HG03196 (cell line): ENCODE measurements around the gene ASB2.
A peak's percentile ranks its signal among the peaks of the same experiment; 100 is the strongest.

Experiments
- ATAC-seq: cut with Tn5 transposase; IDR thresholded peaks from one replicate; pipeline ENCODE4 v1.9.1; 2021; ENCODE audit not compliant: unreplicated experiment

Gene ASB2

GRCh38 chr14:93980456-93981201, 4.3 kb upstream of the ASB2 start:
- ATAC-seq, result no peak

GRCh38 chr14:93978735-93979134, 2.4 kb upstream of the ASB2 start:
- ATAC-seq, result no peak

GRCh38 chr14:93977790-93978581, 1.6 kb upstream of the ASB2 start:
- peak; percentile 51 for ATAC-seq

DNA sequence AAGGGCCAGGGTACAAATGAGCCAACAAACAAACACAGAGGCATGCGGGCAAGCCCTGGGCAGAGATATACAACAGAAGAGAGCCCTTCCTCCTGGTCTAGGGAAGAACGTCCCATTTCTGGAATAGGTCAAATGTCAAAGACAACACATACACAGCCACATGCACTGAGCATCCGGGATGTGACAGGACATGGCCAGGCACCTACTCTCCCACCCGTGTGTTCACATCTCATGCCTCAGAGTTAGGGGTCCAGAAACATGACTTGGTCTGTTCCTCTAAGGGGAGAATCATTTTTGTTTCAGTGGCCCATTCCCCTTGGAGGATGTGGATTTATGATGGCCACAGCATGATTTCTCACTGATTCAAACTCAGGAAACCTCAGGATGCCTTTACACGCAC, 801 bp upstream of the ASB2 start:
- ATAC-seq, result no peak

DNA sequence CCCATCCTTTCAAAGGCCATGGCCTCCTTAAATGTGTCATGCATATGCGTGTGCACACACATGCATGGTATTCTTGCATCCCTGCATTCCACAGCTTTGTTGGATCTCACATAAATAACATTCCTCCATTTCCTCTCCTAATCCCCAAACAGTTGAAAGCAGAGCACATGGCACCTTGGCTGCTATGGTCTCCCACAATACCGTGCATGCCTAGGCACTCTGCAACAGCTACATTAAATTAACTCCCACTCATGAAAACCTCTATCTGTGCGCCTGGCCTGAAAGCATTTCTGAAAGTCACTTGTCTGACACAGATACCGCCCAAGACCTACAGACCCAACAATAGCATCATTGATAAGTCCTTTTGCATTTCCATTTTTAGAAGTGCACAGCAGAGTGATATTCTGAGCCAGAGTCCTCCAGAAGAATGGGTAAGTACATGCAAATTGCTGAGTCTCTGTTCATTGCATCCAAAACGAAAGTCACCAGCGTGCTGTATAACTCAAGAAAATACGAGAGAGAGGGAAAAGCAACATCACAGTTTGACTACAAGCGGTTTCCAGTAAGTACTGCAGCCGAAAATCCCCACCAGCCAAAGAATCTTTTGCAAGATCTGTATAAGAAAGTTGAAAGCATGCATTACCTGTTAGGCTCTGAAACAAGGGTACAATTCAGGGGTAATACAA, 436 bp downstream of the ASB2 start:
- ATAC-seq, result peak; percentile 57

GRCh38 chr14:93974833-93975232, 1.5 kb downstream of the ASB2 start:
- no peak for ATAC-seq

- ATAC-seq, result no peak
Observed at GRCh38 chr14:93974299-93974698, 2.1 kb downstream of the ASB2 start.

DNA sequence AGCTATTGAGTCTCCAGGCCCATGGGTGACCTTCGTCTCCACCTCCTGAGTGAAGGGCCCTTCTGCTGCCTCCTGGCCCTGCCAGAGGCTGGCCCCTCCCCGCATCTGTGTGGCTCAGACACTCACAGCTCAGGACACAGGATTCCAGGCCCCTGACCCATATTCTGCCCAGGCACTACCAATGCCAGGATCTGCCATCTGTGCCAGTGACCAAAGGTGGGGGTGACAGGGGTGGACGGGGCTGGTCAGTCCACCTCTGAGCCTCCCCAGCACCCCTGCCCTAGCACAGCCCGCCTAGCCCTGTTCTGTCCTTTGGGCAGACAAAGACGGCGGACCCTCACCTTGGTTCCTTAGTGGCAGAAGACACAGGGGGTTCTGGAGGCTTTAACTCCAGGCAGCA, 2.8 kb downstream of the ASB2 start:
- ATAC-seq, result no peak

GRCh38 chr14:93972618-93973205, 3.7 kb downstream of the ASB2 start:
- no peak for ATAC-seq

DNA sequence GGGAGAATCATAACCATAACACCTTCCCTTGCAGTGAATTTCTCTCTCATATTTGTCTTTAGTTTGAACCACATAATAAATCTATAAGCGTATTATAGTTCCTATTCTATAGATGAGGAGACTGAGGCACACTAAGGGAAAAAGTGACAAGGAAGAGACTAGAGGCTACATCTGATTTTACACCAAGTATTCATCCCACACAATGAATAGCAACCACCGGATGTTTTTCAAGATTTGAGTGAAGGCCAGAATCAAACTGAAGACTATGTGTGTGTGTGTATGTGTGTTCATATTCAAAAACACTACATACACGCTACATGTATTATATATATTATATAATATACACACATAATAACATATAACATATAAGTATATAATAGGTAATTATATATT, 4.7 kb downstream of the ASB2 start:
- no peak for ATAC-seq

DNA sequence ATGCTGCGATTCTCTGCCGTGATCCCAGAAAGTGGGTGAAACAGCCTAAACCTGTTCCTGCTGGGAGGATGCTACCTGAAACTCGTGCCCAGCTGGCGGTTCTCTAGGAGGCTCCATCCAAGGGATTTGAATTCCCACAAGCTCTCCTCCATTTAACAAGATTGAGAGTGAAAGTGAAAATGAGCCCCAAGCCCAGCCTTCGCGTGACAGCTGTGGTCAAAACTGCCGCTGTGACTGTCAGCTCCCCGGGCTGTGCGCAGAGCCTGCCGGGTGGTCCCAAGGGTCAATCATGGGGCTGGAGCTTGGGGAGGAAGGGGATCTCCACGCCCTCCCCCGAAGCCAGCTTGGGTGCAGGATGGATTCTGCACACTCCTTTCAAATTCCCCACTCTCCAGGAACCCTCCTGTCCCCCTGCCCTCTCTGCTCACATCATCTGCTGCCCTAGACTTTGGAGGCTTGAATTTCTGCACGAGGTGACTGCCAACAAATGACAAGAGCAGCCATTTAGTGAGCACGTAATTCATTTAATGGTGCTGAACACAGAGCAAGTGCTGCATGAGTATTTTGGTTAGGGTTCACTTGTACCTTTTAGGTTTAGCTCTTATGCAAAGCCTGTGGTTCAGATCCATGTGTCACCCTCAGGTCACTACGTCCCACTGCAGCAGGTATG, 5.3 kb downstream of the ASB2 start:
- ATAC-seq, result peak; percentile 36

GRCh38 chr14:93970585-93970964, 5.8 kb downstream of the ASB2 start:
- no peak for ATAC-seq

GRCh38 chr14:93969082-93969828, 7.1 kb downstream of the ASB2 start:
- ATAC-seq, result no peak

DNA sequence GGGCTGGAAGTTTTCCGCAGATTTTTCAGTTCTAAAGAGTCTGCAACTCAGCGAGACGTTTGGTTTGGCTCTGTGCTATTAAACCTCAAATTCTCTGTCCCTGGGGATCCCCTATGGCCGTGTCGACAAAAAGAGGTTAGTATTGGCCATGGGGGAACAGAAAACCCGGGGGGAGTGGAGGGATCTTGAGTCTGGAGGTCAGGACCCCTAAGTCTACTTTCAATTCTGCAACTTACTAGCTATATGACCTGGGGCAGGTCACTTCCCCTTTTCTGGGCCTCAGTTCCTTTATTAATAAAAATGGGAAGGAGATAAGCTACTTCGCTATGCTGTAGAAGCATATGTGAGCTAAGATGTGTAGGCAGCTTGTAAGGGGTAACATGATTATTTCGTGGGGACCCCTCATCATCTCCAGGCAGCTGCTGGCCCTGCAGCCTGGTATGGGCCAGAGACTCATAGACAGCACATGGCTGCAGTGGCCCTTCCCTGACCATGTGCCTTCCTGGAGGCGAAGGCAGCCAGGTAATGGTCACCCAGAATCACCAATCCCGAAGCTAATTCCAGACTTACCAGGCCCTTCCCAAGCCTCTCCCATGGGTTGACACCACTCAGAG, 8.6 kb downstream of the ASB2 start:
- ATAC-seq, result peak; percentile 30

GRCh38 chr14:93965946-93966474, 10.4 kb downstream of the ASB2 start:
- ATAC-seq, result no peak

- ATAC-seq, result no peak
Observed at GRCh38 chr14:93965287-93965821, 11.0 kb downstream of the ASB2 start.

DNA sequence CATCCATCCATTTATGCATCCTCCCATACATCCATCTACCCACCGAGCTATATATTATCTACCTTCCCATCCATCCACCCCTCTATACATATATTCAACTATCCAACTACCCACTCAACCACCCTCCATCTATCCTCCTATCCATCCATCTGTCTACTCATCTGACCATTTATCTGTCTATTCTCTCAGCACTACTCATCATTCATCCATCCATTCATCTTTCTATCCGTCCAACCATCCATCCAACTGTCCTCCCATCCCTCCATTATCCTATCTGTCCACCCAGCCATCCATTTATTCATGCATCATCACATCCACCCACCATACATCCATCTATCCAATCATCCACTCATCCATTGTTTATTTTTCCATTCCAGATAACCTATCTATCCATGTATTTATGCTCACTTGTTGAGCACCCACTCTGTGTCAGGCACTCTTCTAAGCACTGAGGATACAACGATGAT, 11.5 kb downstream of the ASB2 start:
- no peak for ATAC-seq

- no peak for ATAC-seq
Observed at GRCh38 chr14:93964281-93964680, 12.1 kb downstream of the ASB2 start.

- no peak for ATAC-seq
Observed at GRCh38 chr14:93963692-93964091, 12.7 kb downstream of the ASB2 start.
